Measurements from ENCODE around the gene HELZ2.

Gene HELZ2

DNA sequence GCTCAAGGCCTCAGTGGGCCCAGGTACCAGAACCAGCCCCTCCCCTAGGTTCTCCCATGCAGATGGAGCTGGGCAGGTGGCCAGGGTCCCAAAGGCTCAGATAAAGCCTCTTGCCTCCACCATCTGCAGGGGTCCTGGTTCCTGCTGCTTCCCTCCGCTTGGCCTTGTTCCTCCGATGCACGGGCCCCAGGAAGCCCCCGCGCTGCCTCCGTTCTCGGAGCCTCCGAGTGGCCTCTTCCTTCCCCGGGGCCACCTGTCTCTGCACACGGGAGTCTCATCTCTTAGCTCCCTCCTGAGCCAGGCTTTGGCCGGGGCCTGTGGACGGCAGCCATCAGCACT, 35.0 kb downstream of the HELZ2 start:
- no peak for DNase-seq (ENCODE audit: low read depth)

DNA sequence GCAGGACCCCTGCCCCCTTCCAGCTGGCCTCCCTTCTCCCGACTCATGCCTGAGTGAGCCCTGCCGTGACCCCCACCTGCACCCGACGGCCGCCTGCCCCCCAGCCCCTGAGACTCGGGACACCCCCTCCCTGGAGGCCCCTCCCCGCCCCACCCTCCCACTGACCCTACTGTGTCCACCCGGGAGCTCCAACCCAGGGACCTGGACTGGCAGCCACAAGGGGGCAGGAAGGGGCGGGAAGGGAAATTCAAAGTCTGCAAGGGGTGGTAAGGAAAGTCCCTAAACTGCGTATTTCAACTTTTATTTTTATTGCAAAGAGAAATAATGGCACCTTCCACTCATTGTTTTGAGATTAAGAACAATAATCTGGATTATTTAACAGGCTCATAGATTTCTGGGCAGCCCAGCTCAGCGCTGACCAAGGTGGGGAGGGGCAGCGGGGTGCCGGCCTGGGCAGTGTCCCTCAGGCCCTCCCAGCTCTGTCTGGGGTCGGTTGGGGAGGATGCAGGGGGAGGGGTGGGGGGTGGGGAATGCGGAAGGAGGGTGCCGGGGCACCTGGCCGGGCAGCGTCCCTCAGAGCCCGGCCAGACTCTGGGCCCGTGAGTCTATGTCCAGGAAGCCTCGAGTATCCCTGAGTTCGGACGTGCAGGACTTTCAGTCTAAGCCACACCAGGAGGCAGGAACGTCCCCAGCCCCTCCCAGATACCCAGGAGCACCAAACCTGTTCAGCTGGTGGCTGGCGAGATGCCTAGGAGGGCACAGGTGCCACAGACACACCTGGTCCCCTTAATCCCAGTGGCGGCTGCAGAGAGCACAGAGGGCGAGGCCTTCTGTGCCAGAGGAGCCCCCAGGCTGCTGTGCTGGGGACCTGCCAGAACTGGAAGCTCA, 35.6 kb downstream of the HELZ2 start:
- no peak for DNase-seq (ENCODE audit: low read depth)

DNA sequence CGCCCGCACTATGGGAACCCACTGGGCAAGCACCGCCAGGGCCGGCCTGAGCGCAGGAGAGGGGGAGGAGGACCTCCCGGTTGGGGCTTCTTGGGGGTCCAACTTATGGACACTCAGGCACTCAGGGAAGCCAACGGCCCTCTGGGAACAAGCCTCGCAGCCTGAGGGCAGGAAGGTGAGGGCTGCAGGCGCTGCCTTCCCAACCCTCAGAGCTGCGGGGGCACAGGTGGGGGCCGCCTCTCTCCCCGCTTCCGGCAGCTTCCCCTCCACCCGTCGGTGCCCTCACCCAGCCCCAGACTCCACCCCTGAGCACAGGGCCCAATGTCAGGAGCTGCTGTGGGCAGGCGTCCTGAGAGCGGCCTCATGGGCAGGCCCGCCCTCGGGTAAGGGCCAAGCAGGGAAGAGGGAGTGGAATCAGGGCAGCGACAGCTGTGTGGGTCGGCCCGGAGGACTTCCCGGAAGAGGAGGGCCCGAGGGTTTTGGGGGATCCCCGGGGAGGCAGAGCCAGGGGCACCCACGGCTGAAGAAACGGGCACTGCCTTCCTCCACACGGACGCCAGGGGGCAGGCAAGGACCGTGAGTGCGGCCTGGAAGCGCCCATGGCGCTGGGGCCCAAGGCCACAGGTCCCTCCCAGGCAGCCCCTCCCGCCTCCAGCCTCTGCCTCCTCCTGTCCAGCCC, 36.4 kb downstream of the HELZ2 start:
- peak; percentile 94 for DNase-seq (ENCODE audit: low read depth)

DNA sequence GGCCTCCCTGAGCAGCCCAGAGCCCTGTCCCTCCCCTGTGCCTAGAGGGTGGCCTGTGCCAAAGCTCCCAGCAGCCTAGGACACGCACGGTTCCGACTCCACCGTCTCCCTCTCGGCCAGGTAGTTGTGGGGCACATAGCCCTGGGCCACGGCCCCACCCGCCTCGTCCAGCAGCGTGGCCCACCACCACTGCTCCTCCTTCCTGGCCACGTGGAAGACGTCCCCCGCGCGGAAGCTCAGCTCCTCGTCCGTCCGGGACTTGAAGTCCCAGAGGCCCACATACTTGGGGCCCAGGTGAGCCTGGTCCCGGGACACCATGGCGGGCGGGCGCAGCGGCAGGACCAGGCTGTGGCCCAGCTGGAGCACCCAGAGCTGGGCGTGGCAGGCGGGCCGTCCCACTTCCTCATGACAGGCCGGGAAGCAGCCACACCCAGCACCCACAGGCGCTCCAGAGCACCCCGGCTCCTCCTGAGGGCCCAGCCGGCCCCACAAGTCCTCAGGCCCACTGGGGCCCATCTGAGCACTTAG, 37.0 kb downstream of the HELZ2 start, which contains the start of gene PTK6:
Gene PTK6 (minus strand): TSS at position 380 of the 528 bp plus-strand sequence. CDS start 62 bp downstream, at position 318.
- DNase-seq (ENCODE audit: low read depth), result peak; percentile 38

DNA sequence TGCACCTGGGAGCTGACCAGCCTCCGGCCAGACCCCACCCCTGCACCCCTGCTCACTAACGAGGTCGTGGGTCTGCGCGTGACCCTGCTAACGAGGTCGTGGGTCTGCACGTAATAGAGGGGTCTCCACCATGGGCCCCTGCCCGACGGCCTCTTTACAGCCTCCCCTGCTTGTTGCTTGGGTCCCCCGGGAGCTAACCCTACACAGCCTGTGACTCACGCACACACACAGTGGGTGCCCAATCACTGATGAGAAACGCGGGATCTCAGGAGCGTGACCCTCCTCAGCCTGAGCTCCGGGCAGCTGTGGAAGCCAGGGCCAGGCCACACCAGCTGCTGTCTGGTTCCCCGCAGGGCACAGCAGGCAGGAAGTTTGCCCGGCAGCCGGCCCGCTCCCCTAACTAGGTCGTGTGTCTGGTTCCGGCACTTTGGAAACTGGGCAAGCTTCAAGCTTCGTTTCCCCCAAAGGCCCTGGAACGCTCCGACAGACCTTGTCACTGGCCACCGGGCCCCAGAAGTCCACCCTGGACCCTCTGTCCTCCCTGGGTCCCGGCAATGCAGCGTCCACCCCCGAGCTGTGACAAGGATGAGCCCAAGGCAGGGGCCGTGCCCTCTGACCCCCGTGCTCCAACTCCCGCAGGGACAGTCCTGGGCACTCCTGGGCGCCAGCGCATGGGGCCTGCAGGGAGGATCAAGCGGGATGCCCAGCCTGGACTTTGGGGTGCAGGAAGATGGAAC, 37.6 kb downstream of the HELZ2 start:
- no peak for DNase-seq (ENCODE audit: low read depth)

DNA sequence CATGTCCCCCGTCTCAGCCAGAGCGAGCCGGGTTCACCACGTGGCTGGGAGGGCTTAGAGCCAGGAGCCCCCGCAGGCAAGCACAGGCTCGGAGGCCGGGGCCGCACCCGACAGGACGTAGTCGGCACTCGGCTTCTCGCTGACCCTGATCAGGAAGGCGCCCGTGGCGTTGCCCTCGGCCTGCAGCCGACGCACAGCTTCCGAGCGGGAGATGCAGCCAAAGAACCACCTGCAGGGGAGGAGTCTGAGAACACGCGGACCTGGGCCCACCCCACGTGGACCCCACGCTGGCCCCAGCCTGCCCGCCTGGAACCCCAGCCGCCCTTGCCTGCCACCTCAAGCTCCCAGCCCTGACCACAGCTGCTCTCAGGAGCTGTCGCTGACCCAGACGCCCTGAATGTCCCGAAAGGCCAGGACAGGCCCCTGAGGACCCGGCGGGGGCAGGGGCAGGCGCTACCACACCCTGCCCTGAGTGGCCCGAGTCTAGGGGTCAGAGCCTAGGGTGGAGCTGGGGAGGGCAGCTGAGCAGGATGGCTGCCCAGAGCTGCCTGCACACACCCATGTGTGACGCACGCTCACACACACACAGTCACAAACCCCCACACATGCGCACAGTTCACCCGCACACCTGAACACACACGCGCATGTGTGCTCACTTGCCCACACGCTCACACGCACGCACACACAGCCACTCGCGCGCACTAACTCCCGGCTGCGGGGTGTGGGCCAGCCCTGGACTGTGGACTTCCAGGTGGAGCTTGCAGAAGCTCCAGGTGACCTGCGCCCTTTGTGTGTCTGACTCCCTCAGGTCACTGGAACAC, 39.0 kb downstream of the HELZ2 start:
- no peak for DNase-seq (ENCODE audit: low read depth)

DNA sequence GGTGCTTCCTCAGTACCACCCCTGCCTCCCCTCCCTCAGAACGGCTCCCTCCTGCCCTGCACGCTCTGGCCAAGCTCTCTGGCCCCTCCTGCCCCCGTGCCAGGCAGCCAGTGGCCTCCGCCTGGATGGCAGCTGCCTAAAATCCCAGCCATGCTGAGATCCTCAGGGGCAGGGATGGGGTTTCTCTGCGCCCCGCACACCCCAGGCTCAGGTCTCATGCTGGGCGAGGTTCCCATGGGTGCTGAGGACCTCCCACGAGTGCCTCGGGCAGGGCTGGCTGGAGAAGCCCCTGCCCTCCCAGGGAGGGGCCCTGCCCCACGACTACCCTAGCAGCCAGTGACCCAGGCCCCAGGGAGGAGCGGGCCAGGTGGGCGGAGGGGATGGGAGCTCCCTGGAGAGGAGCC, 39.6 kb downstream of the HELZ2 start:
- DNase-seq (ENCODE audit: low read depth), result no peak

DNA sequence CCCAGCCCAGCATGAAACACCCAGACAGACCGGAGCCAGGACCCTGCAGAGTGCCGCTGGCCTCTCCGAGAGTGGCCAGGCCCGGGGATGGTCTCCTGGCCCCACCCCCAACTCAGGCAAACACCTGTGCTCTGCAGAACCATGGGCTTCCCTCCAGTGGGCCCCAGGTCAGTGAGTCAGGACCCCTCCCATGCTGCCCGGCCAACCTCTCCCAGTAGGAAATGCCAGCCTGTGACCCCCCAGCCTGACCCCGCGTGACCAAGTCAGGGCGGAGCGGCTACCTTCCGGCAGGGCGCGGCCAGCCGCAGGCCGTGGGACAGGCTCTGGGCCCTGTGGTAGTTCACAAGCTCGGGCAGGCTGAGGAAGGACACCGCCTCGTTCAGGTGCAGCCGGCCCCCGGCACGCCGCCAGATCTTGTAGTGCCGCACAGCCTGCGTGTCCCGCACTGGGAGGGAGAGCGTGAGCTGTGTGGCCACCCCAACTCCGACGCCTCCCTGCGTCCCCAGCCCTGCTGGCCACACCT, 40.1 kb downstream of the HELZ2 start:
- DNase-seq (ENCODE audit: low read depth), result no peak

DNA sequence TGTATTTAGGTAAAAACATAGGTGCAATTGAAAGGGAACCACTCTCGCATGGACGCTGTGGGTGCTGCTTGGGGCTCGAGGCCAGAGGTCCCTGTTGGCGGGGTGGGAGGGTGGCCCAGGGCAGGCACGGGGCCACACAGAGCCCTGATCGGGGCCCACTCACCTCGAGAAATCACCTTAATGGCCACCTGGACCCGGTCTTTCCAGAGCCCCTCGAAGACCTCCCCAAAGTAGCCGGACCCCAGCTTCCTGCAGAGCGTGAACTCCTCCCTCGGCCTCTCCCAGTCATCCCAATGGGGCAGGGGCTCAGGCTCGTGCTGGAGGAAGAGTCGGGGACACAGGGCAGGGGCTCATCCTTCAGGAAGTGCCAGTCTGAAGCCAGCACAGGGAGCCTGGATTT, 40.7 kb downstream of the HELZ2 start:
- DNase-seq (ENCODE audit: low read depth), result no peak

DNA sequence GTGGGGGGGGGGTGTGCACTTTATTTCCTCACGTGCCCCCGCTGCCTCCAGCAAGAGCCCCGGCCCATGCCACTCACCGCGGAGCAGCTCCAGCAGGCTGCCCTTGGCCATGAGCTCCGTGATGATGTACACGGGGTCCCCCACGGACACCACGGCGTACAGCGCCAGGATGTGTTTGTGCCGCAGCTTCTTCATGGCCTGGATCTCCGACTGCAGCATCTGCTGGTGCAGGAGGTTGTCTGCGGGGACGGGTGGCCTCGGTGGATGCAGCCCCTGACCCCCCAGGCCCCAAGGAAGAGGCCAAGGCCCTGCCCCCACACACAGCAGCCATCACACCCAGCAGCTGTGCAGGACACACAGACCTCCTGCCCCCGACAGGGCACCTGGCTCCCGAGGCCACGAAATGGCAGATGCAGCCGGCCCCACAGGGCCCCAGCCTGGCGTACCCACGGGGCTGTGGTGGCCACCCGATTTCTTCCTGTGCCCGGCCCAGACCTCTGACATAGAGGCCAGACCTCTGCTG, 41.5 kb downstream of the HELZ2 start:
- no peak for DNase-seq (ENCODE audit: low read depth)

DNA sequence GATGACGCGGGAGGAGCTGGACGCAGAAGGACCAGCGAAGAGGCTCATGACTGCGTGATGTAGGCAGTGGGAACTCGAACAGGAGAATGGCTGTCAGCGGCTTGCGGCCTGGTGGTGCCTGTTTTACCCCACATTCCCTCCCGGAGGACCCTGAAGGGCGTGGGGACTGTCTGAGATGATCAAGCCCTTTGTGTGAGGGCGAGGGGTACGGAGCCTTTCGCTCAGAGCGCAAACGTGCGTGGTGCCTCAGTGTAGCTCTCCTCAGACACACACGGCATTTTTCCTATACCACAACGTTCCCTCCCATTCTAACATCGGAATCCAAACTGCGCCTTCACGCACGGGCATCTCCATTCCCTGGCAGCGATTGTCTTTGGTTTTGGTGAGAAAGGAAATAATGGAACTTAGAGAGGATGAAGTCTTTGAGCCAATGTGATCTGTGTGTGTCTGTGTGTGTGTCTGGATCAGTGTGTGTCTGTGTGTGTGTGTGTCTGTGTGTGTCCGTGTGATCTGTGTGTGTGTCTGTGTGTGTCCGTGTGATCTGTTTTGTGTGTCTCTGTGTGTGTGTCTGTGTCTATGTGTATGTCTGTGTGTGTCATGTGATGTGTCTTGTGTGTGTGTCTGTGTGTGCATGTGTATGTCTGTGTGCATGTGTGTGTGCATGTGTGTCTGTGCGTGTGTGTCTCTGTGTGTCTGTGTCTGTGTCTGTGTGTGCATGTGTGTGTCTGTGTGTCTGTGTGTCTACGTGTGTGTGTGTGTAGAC, 42.2 kb downstream of the HELZ2 start:
- no peak for DNase-seq (ENCODE audit: low read depth)

DNA sequence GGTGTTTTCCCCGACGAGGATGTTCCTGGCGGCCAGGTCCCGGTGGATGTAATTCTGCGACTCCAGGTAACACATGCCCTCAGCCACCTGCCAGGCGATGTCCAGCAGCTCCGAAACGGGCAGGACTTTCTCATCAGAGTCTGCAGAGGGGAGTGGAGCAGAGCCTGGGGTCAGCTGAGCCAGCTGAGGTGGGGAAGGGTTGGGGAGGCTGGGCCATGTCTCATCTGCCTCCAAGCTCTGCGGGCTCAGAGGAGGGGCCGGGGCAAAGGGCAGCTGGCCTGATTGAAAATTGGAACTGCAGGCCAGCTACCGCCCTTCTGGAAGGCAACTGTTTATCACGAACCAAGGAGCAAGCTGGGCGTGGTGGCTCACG, 43.3 kb downstream of the HELZ2 start:
- DNase-seq (ENCODE audit: low read depth), result no peak

DNA sequence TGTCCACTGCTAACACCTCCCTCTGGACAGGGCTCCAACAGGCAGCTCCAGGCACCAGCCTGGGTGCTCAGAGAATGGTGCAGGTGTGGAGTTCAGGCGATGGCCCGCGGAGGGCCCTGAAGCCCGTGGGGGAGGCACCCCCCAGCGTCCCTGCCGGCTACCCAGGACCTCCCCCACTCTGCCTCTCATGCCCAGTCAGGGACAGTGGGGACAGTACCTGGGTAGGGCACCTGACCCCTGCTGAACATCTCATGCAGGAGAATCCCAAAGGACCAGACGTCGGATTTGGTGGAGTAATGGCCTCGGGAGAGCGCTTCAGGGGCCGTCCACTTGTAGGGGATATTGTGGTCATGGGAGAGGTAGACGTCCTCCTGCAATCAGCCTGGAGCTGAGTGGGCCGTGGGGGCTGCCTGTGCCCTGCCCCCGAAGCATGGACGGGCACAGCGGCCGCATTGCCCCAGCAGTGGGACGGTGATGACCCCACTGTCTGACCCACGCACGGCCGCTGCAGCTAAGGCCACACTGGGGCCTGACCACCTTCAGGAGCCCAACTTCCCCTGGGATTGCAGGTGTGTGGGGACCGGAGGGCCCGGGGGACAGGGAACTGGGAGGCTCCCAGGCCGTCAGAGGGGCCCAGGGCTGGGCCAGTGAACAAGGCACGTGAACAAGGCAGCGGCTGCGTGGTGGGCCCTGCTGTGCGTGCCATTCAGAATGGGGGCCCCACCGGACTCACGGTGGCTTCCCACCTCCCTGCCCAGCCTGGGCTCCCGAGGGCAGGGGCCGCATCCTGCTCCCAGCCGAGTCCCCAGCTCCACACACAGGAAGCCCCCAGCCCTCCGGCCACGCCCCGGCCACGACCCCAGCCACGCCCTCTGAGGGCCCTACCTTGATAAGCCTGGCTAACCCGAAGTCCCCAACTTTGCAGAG, 43.9 kb downstream of the HELZ2 start:
- no peak for DNase-seq (ENCODE audit: low read depth)

DNA sequence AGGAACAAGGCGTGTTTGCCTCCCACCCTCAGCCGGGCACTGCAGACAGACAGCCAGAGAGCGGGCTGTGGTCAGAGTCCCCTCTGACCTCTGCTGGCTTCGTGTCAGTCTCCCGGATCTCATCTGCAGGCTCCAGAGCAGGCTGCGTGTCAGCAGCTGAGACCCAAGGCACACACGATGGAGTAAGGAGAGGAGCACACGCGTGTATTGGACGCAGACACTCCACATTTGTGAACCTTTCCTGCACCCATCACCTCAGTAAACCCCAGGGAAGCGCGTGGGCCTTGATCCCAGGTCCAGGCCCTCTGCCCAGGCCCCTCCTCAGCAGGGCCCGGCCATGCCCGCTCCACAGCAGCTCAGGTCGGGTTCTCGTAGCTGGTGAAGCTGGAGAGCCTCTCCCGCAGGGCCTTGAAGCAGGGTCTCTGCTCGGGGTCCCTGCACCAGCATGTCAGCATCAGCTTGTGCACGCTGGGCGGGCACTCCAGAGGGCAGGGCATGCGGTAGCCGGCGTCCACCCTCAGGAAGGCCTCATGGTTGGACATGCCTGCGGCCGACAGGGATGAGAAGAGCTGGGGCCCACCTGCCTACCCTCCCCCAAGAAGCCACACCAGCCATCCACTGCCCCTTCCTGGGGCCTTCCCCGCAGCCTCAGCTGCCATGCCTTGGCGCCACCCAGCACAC, 44.7 kb downstream of the HELZ2 start:
- DNase-seq (ENCODE audit: low read depth), result no peak

DNA sequence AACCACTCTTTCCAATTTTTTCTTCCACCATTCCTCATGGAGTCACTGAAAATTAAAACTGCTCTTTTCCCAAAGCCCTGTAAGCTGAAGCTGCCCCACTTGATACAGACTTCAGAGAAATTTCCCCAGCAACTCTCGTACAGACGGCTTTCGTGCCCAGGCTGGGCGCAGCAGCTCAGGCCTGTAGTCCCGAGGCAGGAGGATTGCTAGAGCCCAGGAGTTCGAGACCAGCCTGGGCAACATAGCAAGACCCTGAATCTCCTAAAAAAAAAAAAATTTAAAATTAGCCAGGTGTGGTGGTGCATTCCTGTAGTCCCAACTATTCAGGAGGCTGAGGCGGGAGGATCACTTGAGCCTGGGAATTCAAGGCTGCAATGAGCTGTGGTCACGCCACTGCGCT, 46.9 kb downstream of the HELZ2 start:
- DNase-seq (ENCODE audit: low read depth), result no peak

DNA sequence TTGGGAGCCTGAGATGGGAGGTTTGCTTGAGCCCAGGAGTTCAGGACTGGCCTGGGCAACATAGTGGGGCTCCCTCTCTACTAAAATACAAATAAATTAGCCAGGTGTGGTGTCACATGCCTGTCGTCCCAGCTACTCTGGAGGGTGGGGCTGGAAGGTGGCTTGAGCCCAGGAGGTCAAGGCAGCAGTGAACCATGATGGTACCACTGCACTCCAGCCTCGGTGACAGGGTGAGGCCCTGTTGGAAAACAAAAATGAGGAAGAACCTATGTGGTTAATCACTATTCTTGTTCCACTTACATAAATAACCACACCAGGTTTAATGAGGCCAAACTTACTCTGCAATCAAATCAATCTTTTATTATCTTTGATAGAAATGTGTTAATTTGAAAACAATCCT, 48.1 kb downstream of the HELZ2 start:
- no peak for DNase-seq (ENCODE audit: low read depth)

DNA sequence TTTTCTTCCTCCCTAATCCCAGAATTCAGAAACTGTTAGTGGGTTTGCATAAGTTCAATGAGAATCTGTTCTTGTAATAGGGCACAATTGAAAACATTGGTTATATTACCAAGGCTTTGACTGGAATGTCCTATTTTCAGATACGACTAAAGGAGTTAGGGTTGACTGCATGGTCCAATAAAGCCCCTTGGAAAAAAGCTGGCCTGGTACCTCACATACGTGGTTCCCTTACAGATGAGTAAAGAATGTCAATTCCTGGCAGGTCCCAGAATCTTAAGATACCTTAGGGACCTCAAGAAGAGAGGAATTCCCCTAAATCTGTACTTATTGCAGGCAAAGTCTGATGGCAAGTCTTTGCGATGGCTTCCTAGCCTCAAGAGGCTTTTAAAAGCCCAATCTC, 48.9 kb downstream of the HELZ2 start:
- DNase-seq (ENCODE audit: low read depth), result no peak

Measured in activated T-cell treated with anti-CD3 and anti-CD28 coated beads for 48 hours (primary cell).